Islet of Langerhans (tissue), 1 donor: Measurements from ENCODE around the gene KCNT1.

Experiments
- FAIRE-seq: peaks from one replicate; lab custom pipeline; 2011; peaks lifted over from hg19 to GRCh38; lab: Jason Lieb, UNC

Gene KCNT1

GRCh38 chr9:135768516-135769218 lies 66.7 kb downstream of the KCNT1 start:
- FAIRE-seq: no peak

- no peak for FAIRE-seq
Observed at GRCh38 chr9:135769489-135770202, 67.7 kb downstream of the KCNT1 start.

- no peak for FAIRE-seq
Observed at GRCh38 chr9:135770203-135770535, 68.2 kb downstream of the KCNT1 start.

GRCh38 chr9:135770771-135771170 lies 68.8 kb downstream of the KCNT1 start:
- FAIRE-seq: no peak

- FAIRE-seq: no peak
Observed at GRCh38 chr9:135771401-135772051, 69.5 kb downstream of the KCNT1 start.

GRCh38 chr9:135772056-135772646 lies 70.2 kb downstream of the KCNT1 start:
- FAIRE-seq: no peak

GRCh38 chr9:135772702-135773493 lies 70.9 kb downstream of the KCNT1 start:
- no peak for FAIRE-seq

GRCh38 chr9:135773530-135774238 lies 71.7 kb downstream of the KCNT1 start:
- FAIRE-seq: no peak

- FAIRE-seq: no peak
Observed at GRCh38 chr9:135774239-135774747, 72.3 kb downstream of the KCNT1 start.

- no peak for FAIRE-seq
Observed at GRCh38 chr9:135774794-135775525, 73.0 kb downstream of the KCNT1 start.

GRCh38 chr9:135775911-135776310 lies 73.9 kb downstream of the KCNT1 start:
- no peak for FAIRE-seq

GRCh38 chr9:135776893-135777622 lies 75.1 kb downstream of the KCNT1 start:
- no peak for FAIRE-seq

- no peak for FAIRE-seq
Observed at GRCh38 chr9:135777623-135778177, 75.7 kb downstream of the KCNT1 start.

GRCh38 chr9:135778421-135778820 lies 76.4 kb downstream of the KCNT1 start:
- no peak for FAIRE-seq

- no peak for FAIRE-seq
Observed at GRCh38 chr9:135779571-135779970, 77.6 kb downstream of the KCNT1 start.

GRCh38 chr9:135780086-135780485 lies 78.1 kb downstream of the KCNT1 start:
- no peak for FAIRE-seq

GRCh38 chr9:135780626-135781025 lies 78.6 kb downstream of the KCNT1 start:
- no peak for FAIRE-seq

- no peak for FAIRE-seq
Observed at GRCh38 chr9:135782946-135783345, 81.0 kb downstream of the KCNT1 start.

- FAIRE-seq: no peak
Observed at GRCh38 chr9:135783540-135784245, 81.7 kb downstream of the KCNT1 start.
